IPS-20b (cell line): ENCODE data around the gene RPL7A.

Source experiments
- H3K27ac ChIP-seq: one replicate; pipeline ENCODE4 v1.5.1; 2013; ENCODE audit warnings: low read length
- H3K27me3 ChIP-seq: 2 replicates; pipeline ENCODE4 v1.6.1; 2013; ENCODE audit warnings: mild to moderate bottlenecking, low read length, inconsistent platforms; ENCODE audit not compliant: insufficient read depth
- H3K36me3 ChIP-seq: 2 replicates; pipeline ENCODE4 v1.6.1; 2013; ENCODE audit warnings: low read depth, mild to moderate bottlenecking, inconsistent platforms, low read length, moderate library complexity; ENCODE audit not compliant: insufficient read depth
- H3K4me1 ChIP-seq: 2 replicates; pipeline ENCODE4 v1.6.1; 2013; ENCODE audit warnings: mild to moderate bottlenecking, control low read depth, inconsistent platforms, low read length, moderate library complexity; ENCODE audit not compliant: insufficient read depth
- H3K4me3 ChIP-seq: 2 replicates; pipeline ENCODE4 v1.5.1; 2013; ENCODE audit warnings: mild to moderate bottlenecking, low read length, inconsistent platforms
- H3K9ac ChIP-seq: 2 replicates; pipeline ENCODE4 v1.6.1; 2013; ENCODE audit warnings: low read depth, mild to moderate bottlenecking, inconsistent platforms, low read length, moderate library complexity
- H3K9me3 ChIP-seq: 2 replicates; pipeline ENCODE4 v1.6.1; 2013; ENCODE audit warnings: mild to moderate bottlenecking, low read depth, low read length, inconsistent platforms; ENCODE audit not compliant: insufficient read depth

RPL7A gene

GRCh38 chr9:133342069-133342406 lies 6.0 kb upstream of the RPL7A start:
- Histone ChIP-seq H3K36me3 (peaks cover 78% of the 10 kb centered on the region), H3K27ac (no peak overlapping the region)

GRCh38 chr9:133342570-133342969 lies 5.4 kb upstream of the RPL7A start:
- no peak overlapping the region for H3K4me3 ChIP-seq
- H3K4me1 ChIP-seq: no peaks in the 10 kb centered on the region
- H3K27ac ChIP-seq: no peak overlapping the region
- H3K9ac ChIP-seq: no peak overlapping the region
- no peaks in the 10 kb centered on the region for H3K27me3 ChIP-seq
- no peaks in the 10 kb centered on the region for H3K9me3 ChIP-seq
- H3K36me3 ChIP-seq: peaks cover 78% of the 10 kb centered on the region

More at GRCh38 chr9:133342069-133342406, 6.0 kb upstream of the RPL7A start:
- no peaks in the 10 kb centered on the region for H3K27me3 ChIP-seq
- H3K9me3 ChIP-seq: no peaks in the 10 kb centered on the region
- no peak overlapping the region for H3K9ac ChIP-seq
- no peak overlapping the region for H3K4me3 ChIP-seq
- H3K4me1 ChIP-seq: no peaks in the 10 kb centered on the region

- no peak overlapping the region for H3K27ac ChIP-seq
- peaks cover 80% of the 10 kb centered on the region for H3K36me3 ChIP-seq
- H3K4me1 ChIP-seq: no peaks in the 10 kb centered on the region
- no peaks in the 10 kb centered on the region for H3K27me3 ChIP-seq
- H3K4me3 ChIP-seq: no peak overlapping the region
- H3K9me3 ChIP-seq: no peaks in the 10 kb centered on the region
- no peak overlapping the region for H3K9ac ChIP-seq
Observed at GRCh38 chr9:133344071-133344470, 3.9 kb upstream of the RPL7A start.

- Histone ChIP-seq H3K4me1 (no peaks in the 10 kb centered on the region), H3K36me3 (peaks cover 80% of the 10 kb centered on the region), H3K9me3 (no peaks in the 10 kb centered on the region), H3K27me3 (no peaks in the 10 kb centered on the region), H3K9ac (no peak overlapping the region), H3K4me3 (no peak overlapping the region), H3K27ac (no peak overlapping the region)
Observed at GRCh38 chr9:133344979-133345378, 3.0 kb upstream of the RPL7A start.

- Histone ChIP-seq H3K9ac (peak overlapping the region; percentile 100; the same call in 1 of the 2 replicates), H3K36me3 (peaks cover 80% of the 10 kb centered on the region)
Observed at GRCh38 chr9:133345596-133345995, 2.4 kb upstream of the RPL7A start.

GRCh38 chr9:133346021-133346785 lies 1.8 kb upstream of the RPL7A start:
- Histone ChIP-seq H3K9me3 (no peaks in the 10 kb centered on the region), H3K4me3 (peak overlapping the region; percentile 87), H3K27ac (no peak overlapping the region), H3K36me3 (peaks cover 80% of the 10 kb centered on the region), H3K27me3 (no peaks in the 10 kb centered on the region), H3K9ac (peak overlapping the region; percentile 100; the same call in 1 of the 2 replicates), H3K4me1 (no peaks in the 10 kb centered on the region)

More at GRCh38 chr9:133345596-133345995, 2.4 kb upstream of the RPL7A start:
- H3K4me1 ChIP-seq: no peaks in the 10 kb centered on the region
- no peak overlapping the region for H3K27ac ChIP-seq
- H3K4me3 ChIP-seq: no peak overlapping the region
- no peaks in the 10 kb centered on the region for H3K9me3 ChIP-seq
- H3K27me3 ChIP-seq: no peaks in the 10 kb centered on the region

GRCh38 chr9:133347515-133347984 lies 468 bp upstream of the RPL7A start:
- H3K36me3 ChIP-seq: peaks cover 82% of the 10 kb centered on the region

GRCh38 chr9:133348718-133349573 lies 928 bp downstream of the RPL7A start:
- Histone ChIP-seq H3K36me3 (peaks cover 81% of the 10 kb centered on the region), H3K4me3 (peak overlapping the region; percentile 87), H3K27me3 (no peaks in the 10 kb centered on the region), H3K9ac (peak overlapping the region; percentile 100), H3K9me3 (no peaks in the 10 kb centered on the region), H3K27ac (peak overlapping the region; percentile 94), H3K4me1 (no peaks in the 10 kb centered on the region)

More at GRCh38 chr9:133347515-133347984, 468 bp upstream of the RPL7A start:
- peak overlapping the region; percentile 87 for H3K4me3 ChIP-seq
- H3K27ac ChIP-seq: peak overlapping the region; percentile 48
- no peaks in the 10 kb centered on the region for H3K27me3 ChIP-seq
- H3K9me3 ChIP-seq: no peaks in the 10 kb centered on the region
- no peaks in the 10 kb centered on the region for H3K4me1 ChIP-seq
- peak overlapping the region; percentile 100 for H3K9ac ChIP-seq

GRCh38 chr9:133349965-133350616 lies 2.1 kb downstream of the RPL7A start:
- peaks cover 69% of the 10 kb centered on the region for H3K36me3 ChIP-seq
- H3K9ac ChIP-seq: peak overlapping the region; percentile 100; the same call in 1 of the 2 replicates
- H3K27ac ChIP-seq: no peak overlapping the region
- no peaks in the 10 kb centered on the region for H3K9me3 ChIP-seq
- H3K4me3 ChIP-seq: peak overlapping the region; percentile 87; the same call in 1 of the 2 replicates
- no peaks in the 10 kb centered on the region for H3K4me1 ChIP-seq
- H3K27me3 ChIP-seq: no peaks in the 10 kb centered on the region

GRCh38 chr9:133351526-133351907 lies 3.5 kb downstream of the RPL7A start:
- Histone ChIP-seq H3K9me3 (no peaks in the 10 kb centered on the region), H3K4me1 (no peaks in the 10 kb centered on the region), H3K4me3 (no peak overlapping the region), H3K36me3 (peaks cover 56% of the 10 kb centered on the region), H3K27ac (no peak overlapping the region), H3K9ac (no peak overlapping the region), H3K27me3 (no peaks in the 10 kb centered on the region)

- H3K4me3 ChIP-seq: no peak overlapping the region
- H3K4me1 ChIP-seq: no peaks in the 10 kb centered on the region
- H3K27ac ChIP-seq: no peak overlapping the region
- no peak overlapping the region for H3K9ac ChIP-seq
- H3K36me3 ChIP-seq: peaks cover 56% of the 10 kb centered on the region
- H3K27me3 ChIP-seq: no peaks in the 10 kb centered on the region
- no peaks in the 10 kb centered on the region for H3K9me3 ChIP-seq
Observed at GRCh38 chr9:133351908-133352634, 4.1 kb downstream of the RPL7A start.
